K562 (cell line): ENCODE data around the gene CDYL.

Experiments used
- ASH1L ChIP-seq: fragments of 450-650 bp; IDR thresholded peaks from 2 replicates; pipeline ENCODE4 v1.6.1; 2018; ENCODE audit warnings: borderline replicate concordance, mild to moderate bottlenecking, low read depth; ENCODE audit not compliant: partially characterized antibody
- LEF1 ChIP-seq: fragments of 450-650 bp; IDR thresholded peaks from 2 replicates; pipeline ENCODE4 v1.6.1; 2016; ENCODE audit warnings: mild to moderate bottlenecking
- ZBTB11 ChIP-seq, 3 experiments: fragments of 200-800 bp in 1 of 3; fragments of 250-450 bp in 1 of 3; fragments of 450-650 bp in 1 of 3; sonication (Bioruptor Pico) in 1 of 3; sonication (Bioruptor generic) in 1 of 3; formaldehyde crosslinking in 1 of 3; IDR thresholded peaks; 2 replicates each; pipeline versions ENCODE4 v1.6.1 to v1.8.0; 2016 to 2022; ENCODE audit warnings: mild to moderate bottlenecking in 2 of 3, missing genetic modification characterization in 2 of 3, missing compliant biosample characterization in 1 of 3, moderate library complexity in 1 of 3
- TF ChIP-seq, protein P1 (sequence below): sonication (generic); formaldehyde crosslinking; IDR thresholded peaks from 2 replicates; pipeline ENCODE4 v1.9.0; 2022; ENCODE audit warnings: mild to moderate bottlenecking, missing genetic modification reagents

- TF ChIP-seq, protein P1, sequence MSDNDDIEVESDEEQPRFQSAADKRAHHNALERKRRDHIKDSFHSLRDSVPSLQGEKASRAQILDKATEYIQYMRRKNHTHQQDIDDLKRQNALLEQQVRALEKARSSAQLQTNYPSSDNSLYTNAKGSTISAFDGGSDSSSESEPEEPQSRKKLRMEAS: no peak
- TF ChIP-seq ASH1L: no peak
- TF ChIP-seq ZBTB11 (CRISPR knock-in tag; IDR thresholded peaks at IDR 0.05): no peak
- no peak for TF ChIP-seq LEF1
Observed at GRCh38 chr6:4979426-4979825, 203.2 kb downstream of the CDYL start.
